PFSK-1 (cell line): ENCODE results near the gene FAM222A.

ENCODE experiments used
- FOXP2 ChIP-seq: optimal IDR thresholded peaks from 2 replicates; pipeline ENCODE3; 2011; ENCODE audit warnings: borderline replicate concordance, control low read depth, inconsistent platforms; ENCODE audit not compliant: insufficient read depth; ENCODE audit errors: extremely low read length, extremely low read depth
- POLR2AphosphoS5 ChIP-seq: IDR thresholded peaks from 2 replicates; pipeline ENCODE4 v1.6.1; 2012; ENCODE audit warnings: low read depth, mild to moderate bottlenecking, control low read depth, low read length, moderate library complexity
- REST ChIP-seq, 2 experiments: IDR thresholded peaks; 2 replicates each; pipeline versions ENCODE4 v1.6.1 to v1.8.0; 2011 to 2012; ENCODE audit warnings: low read depth in 2 of 2, low read length in 2 of 2, control low read depth in 1 of 2, inconsistent platforms in 1 of 2, mild to moderate bottlenecking in 1 of 2, moderate library complexity in 1 of 2; ENCODE audit not compliant: insufficient read depth in 1 of 2
- SIN3A ChIP-seq: IDR thresholded peaks from 2 replicates; pipeline ENCODE4 v1.6.1; 2012; ENCODE audit warnings: mild to moderate bottlenecking, low read length, moderate library complexity, borderline replicate concordance; ENCODE audit not compliant: insufficient read depth
- TAF1 ChIP-seq: IDR thresholded peaks from 2 replicates; pipeline ENCODE4 v1.6.1; 2012; ENCODE audit warnings: low read length, control low read depth, borderline replicate concordance; ENCODE audit not compliant: insufficient read depth

Gene FAM222A

GRCh38 chr12:109697270-109697553 lies 16.4 kb upstream of the FAM222A start:
- TF ChIP-seq FOXP2 (no peak), TAF1 (no peak), SIN3A (no peak), REST (IDR thresholded peaks at IDR 0.05; ENCODE audit: insufficient read depth in 1 of 2, low read depth in 2 of 2, low read length in 2 of 2) (no peak), POLR2AphosphoS5 (no peak)

GRCh38 chr12:109697877-109698468 lies 15.7 kb upstream of the FAM222A start:
- TF ChIP-seq FOXP2 (no peak), SIN3A (no peak), REST (IDR thresholded peaks at IDR 0.05; ENCODE audit: insufficient read depth in 1 of 2, low read depth in 2 of 2, low read length in 2 of 2) (no peak), TAF1 (no peak), POLR2AphosphoS5 (no peak)

- no peak for TF ChIP-seq SIN3A
These were observed 14.8 kb upstream of the FAM222A start for GRCh38 chr12:109698820-109699219.

- TF ChIP-seq TAF1 = no peak
These were observed 12.6 kb upstream of the FAM222A start for GRCh38 chr12:109701064-109701463.

- TF ChIP-seq SIN3A (no peak), TAF1 (no peak), REST (IDR thresholded peaks at IDR 0.05; ENCODE audit: insufficient read depth in 1 of 2, low read depth in 2 of 2, low read length in 2 of 2) (no peak), POLR2AphosphoS5 (no peak), FOXP2 (no peak)
These were observed 11.3 kb upstream of the FAM222A start for GRCh38 chr12:109702111-109702841.

GRCh38 chr12:109703684-109704083 lies 9.9 kb upstream of the FAM222A start:
- no peak for TF ChIP-seq TAF1
- no peak for TF ChIP-seq FOXP2
- no peak for TF ChIP-seq REST (IDR thresholded peaks at IDR 0.05; ENCODE audit: insufficient read depth in 1 of 2, low read depth in 2 of 2, low read length in 2 of 2)
- no peak for TF ChIP-seq SIN3A
- TF ChIP-seq POLR2AphosphoS5 = no peak
